Tibial nerve (tissue), 4 donors: Measurements from ENCODE around the gene SDCCAG8. TPM values are rescaled to one million over a fixed set of nuclear protein-coding genes. Genes with fewer than 3 reads are reported as not detected.

ENCODE experiments used
- DNase-seq, 2 donors: peaks; one replicate each; pipeline ENCODE4 v3.0.0-alpha.2; 2019; ENCODE audit warnings: low spot score in 2 of 2
- H3K27ac ChIP-seq, 4 donors: fragments of 200-600 bp; sonication (generic) in 3 of 4; one replicate each; pipeline ENCODE4 v1.5.1; 2017 to 2019; ENCODE audit warnings: mild to moderate bottlenecking in 1 of 4
- H3K27me3 ChIP-seq, 2 donors: fragments of 200-600 bp; sonication (generic) in 1 of 2; one replicate each; pipeline versions ENCODE4 v1.5.1 to v1.6.0; 2017 to 2019
- H3K36me3 ChIP-seq, 3 donors: fragments of 200-600 bp; sonication (generic); one replicate each; pipeline ENCODE4 v1.5.1; 2018 to 2019
- H3K4me1 ChIP-seq, 4 donors: fragments of 200-600 bp; sonication (generic) in 3 of 4; one replicate each; pipeline ENCODE4 v1.5.1; 2017 to 2019
- H3K4me3 ChIP-seq, 4 donors: fragments of 200-600 bp; sonication (generic) in 3 of 4; one replicate each; pipeline ENCODE4 v1.5.1; 2017 to 2019; ENCODE audit warnings: mild to moderate bottlenecking in 1 of 4, moderate library complexity in 1 of 4
- H3K9me3 ChIP-seq, 4 donors: fragments of 200-600 bp; sonication (generic) in 3 of 4; one replicate each; pipeline ENCODE4 v1.5.1; 2017 to 2019
- CTCF ChIP-seq, 5 experiments: fragments of 200-600 bp in 3 of 5; fragments of 450-650 bp in 2 of 5; sonication (generic) in 3 of 5; IDR thresholded peaks; one replicate each; pipeline ENCODE4 v1.5.1; 2016 to 2019; ENCODE audit warnings: antibody characterized with exemption in 5 of 5, mild to moderate bottlenecking in 3 of 5, moderate library complexity in 2 of 5
- EP300 ChIP-seq, 2 donors: sonication (generic); formaldehyde crosslinking; IDR thresholded peaks; one replicate each; pipeline ENCODE4 v1.6.1; 2017; ENCODE audit warnings: antibody characterized with exemption in 2 of 2, mild to moderate bottlenecking in 1 of 2
- POLR2A ChIP-seq, 2 donors: fragments of 450-650 bp; IDR thresholded peaks; one replicate each; pipeline ENCODE4 v1.6.1; 2017; ENCODE audit warnings: antibody characterized with exemption in 2 of 2, mild to moderate bottlenecking in 2 of 2, moderate library complexity in 2 of 2
- WGBS, 2 donors: methylation state at CpG; one replicate each; pipeline ENCODE4 v1.1.5; 2018; 5-methylcytosine and 5-hydroxymethylcytosine counted together
- total RNA-seq, 4 donors: library from RNA; depleted of rRNA; stranded (reverse); fragments of >200 nt; gene quantifications; one replicate each; pipeline ENCODE4 v1.1.0, GENCODE V29; 2016

SDCCAG8 gene
- total RNA-seq, 4 donors from 2014 or later: 39.0 to 86.5 (median 56.0) TPM

GRCh38 chr1:243494741-243495431 lies 239.0 kb downstream of the SDCCAG8 start:
- no peaks in the 10 kb centered on the region for H3K9me3 ChIP-seq
- WGBS, 2 donors: 83 to 90% methylated on average over 15 of the region's 15 CpGs
- H3K27me3 ChIP-seq: no peaks in the 10 kb centered on the region
- no peak for DNase-seq
- peaks cover 0 to 34% (median 9%) of the 10 kb centered on the region in 4 donors for H3K4me1 ChIP-seq
- TF ChIP-seq POLR2A (IDR thresholded peaks at IDR 0.05) (no peak), EP300 (IDR thresholded peaks at IDR 0.05) (no peak), CTCF (IDR thresholded peaks at IDR 0.05) (no peak)
- H3K4me3 ChIP-seq: no peak overlapping the region
- H3K27ac ChIP-seq: peak overlapping the region in 3 of 4 donors; percentile 79 to 95 (median 80)
- peaks cover 0 to 42% (median 0%) of the 10 kb centered on the region in 3 donors for H3K36me3 ChIP-seq

- Histone ChIP-seq H3K27ac (peak overlapping the region in 3 of 4 donors; percentile 79 to 95 (median 80)), H3K4me3 (no peak overlapping the region), H3K4me1 (peaks cover 0 to 27% (median 9%) of the 10 kb centered on the region in 4 donors), H3K36me3 (peaks cover 0 to 37% (median 0%) of the 10 kb centered on the region in 3 donors), H3K9me3 (no peaks in the 10 kb centered on the region), H3K27me3 (no peaks in the 10 kb centered on the region)
- DNase-seq: no peak
- TF ChIP-seq POLR2A (IDR thresholded peaks at IDR 0.05) (no peak), EP300 (IDR thresholded peaks at IDR 0.05) (peak in 1 of 2 donors; percentile 58)
- 73 to 75% methylated on average over 19 to 24 of the region's 24 CpGs for WGBS, 2 donors
These were observed 239.8 kb downstream of the SDCCAG8 start for GRCh38 chr1:243495442-243496186.

- TF ChIP-seq POLR2A (IDR thresholded peaks at IDR 0.05) (no peak), EP300 (IDR thresholded peaks at IDR 0.05) (peak in 1 of 2 donors; percentile 6)
- Histone ChIP-seq H3K9me3 (no peaks in the 10 kb centered on the region), H3K36me3 (peaks cover 0 to 37% (median 0%) of the 10 kb centered on the region in 3 donors), H3K4me1 (peaks cover 0 to 24% (median 9%) of the 10 kb centered on the region in 4 donors), H3K4me3 (no peak overlapping the region), H3K27me3 (no peaks in the 10 kb centered on the region), H3K27ac (peak overlapping the region; percentile 45 to 95 (median 80))
- no peak for DNase-seq
- 46 to 49% methylated on average over 18 to 19 of the region's 19 CpGs for WGBS, 2 donors
These were observed 240.4 kb downstream of the SDCCAG8 start for GRCh38 chr1:243496187-243496646.

GRCh38 chr1:243496806-243497205 lies 241.0 kb downstream of the SDCCAG8 start:
- no peaks in the 10 kb centered on the region for H3K9me3 ChIP-seq
- no peak for DNase-seq
- peaks cover 0 to 37% (median 0%) of the 10 kb centered on the region in 3 donors for H3K36me3 ChIP-seq

GRCh38 chr1:243497939-243498681 lies 242.3 kb downstream of the SDCCAG8 start:
- peaks cover 0 to 19% (median 9%) of the 10 kb centered on the region in 4 donors for H3K4me1 ChIP-seq
- no peak for TF ChIP-seq CTCF (IDR thresholded peaks at IDR 0.05)
- TF ChIP-seq EP300 (IDR thresholded peaks at IDR 0.05): peak in 1 of 2 donors; percentile 8
- no peak for TF ChIP-seq POLR2A (IDR thresholded peaks at IDR 0.05)
- H3K36me3 ChIP-seq: peaks cover 0 to 41% (median 0%) of the 10 kb centered on the region in 3 donors
- DNase-seq: no peak
- 90 to 93% methylated on average over 9 to 10 of the region's 10 CpGs for WGBS, 2 donors
- no peak overlapping the region for H3K4me3 ChIP-seq
- H3K9me3 ChIP-seq: no peaks in the 10 kb centered on the region
- peak overlapping the region in 1 of 4 donors; percentile 10 for H3K27ac ChIP-seq
- H3K27me3 ChIP-seq: no peaks in the 10 kb centered on the region

More at GRCh38 chr1:243496806-243497205, 241.0 kb downstream of the SDCCAG8 start:
- TF ChIP-seq EP300 (IDR thresholded peaks at IDR 0.05) (no peak), POLR2A (IDR thresholded peaks at IDR 0.05) (no peak), CTCF (IDR thresholded peaks at IDR 0.05) (no peak)
- Histone ChIP-seq H3K27me3 (no peaks in the 10 kb centered on the region), H3K4me3 (no peak overlapping the region), H3K4me1 (peaks cover 0 to 20% (median 9%) of the 10 kb centered on the region in 4 donors), H3K27ac (peak overlapping the region in 2 of 4 donors; percentile 80 to 95)
- 89 to 94% methylated on average over 11 of the region's 11 CpGs for WGBS, 2 donors
